Stomach (tissue), 4 donors: ENCODE results near the gene SOWAHA.

Experiments
- CTCF ChIP-seq, 7 experiments: fragments of 450-650 bp in 4 of 7; fragments of 200-600 bp in 3 of 7; sonication (generic) in 3 of 7; IDR thresholded peaks; one replicate each; pipeline ENCODE4 v1.5.1; 2016 to 2019; ENCODE audit warnings: antibody characterized with exemption in 7 of 7, control low read depth in 2 of 7, mild to moderate bottlenecking in 1 of 7
- POLR2A ChIP-seq, 4 donors: fragments of 450-650 bp; IDR thresholded peaks; one replicate each; pipeline ENCODE4 v1.6.1; 2016; ENCODE audit warnings: antibody characterized with exemption in 4 of 4, control low read depth in 2 of 4, mild to moderate bottlenecking in 1 of 4, moderate library complexity in 1 of 4
- POLR2AphosphoS5 ChIP-seq, 3 donors: sonication (generic); formaldehyde crosslinking; IDR thresholded peaks; one replicate each; pipeline ENCODE4 v1.6.1; 2016; ENCODE audit warnings: antibody characterized with exemption in 3 of 3

- TF ChIP-seq CTCF (IDR thresholded peaks at IDR 0.05) (no peak), POLR2AphosphoS5 (IDR thresholded peaks at IDR 0.05) (no peak), POLR2A (IDR thresholded peaks at IDR 0.05) (no peak)
Measured at GRCh38 chr5:132780577-132780976, 32.5 kb upstream of the SOWAHA start.
